Stomach (tissue), 4 donors: Measurements from ENCODE around the gene SLC2A8.

Source experiments
- POLR2AphosphoS5 ChIP-seq, 3 donors: sonication (generic); formaldehyde crosslinking; IDR thresholded peaks; one replicate each; pipeline ENCODE4 v1.6.1; 2016; ENCODE audit warnings: antibody characterized with exemption in 3 of 3
- TF ChIP-seq, protein P1 (sequence below), 7 experiments: fragments of 450-650 bp in 4 of 7; fragments of 200-600 bp in 3 of 7; sonication (generic) in 3 of 7; IDR thresholded peaks; one replicate each; pipeline ENCODE4 v1.5.1; 2016 to 2019; ENCODE audit warnings: antibody characterized with exemption in 7 of 7, control low read depth in 2 of 7, mild to moderate bottlenecking in 1 of 7

DNA sequence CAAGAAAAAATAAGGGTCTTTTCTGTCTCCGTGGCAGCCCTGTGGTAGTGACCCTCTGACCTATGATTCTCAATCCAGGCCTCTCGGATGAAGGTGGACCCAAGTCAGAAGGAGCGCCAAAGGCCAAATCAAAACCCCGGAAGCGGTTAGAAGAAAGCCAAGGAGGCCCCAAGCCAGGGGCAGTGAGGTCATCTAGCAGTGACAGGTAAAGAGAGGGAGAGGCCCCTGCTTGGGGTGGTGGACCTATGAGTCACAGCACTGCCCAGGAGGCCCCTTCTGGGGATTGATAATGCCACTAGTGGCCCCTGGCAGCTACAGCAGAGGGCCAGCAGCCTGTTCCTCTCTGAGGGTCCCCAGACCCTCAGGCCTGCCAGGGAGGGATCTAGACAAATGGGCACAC lies 6.4 kb upstream of the SLC2A8 start:
- TF ChIP-seq, protein P1, sequence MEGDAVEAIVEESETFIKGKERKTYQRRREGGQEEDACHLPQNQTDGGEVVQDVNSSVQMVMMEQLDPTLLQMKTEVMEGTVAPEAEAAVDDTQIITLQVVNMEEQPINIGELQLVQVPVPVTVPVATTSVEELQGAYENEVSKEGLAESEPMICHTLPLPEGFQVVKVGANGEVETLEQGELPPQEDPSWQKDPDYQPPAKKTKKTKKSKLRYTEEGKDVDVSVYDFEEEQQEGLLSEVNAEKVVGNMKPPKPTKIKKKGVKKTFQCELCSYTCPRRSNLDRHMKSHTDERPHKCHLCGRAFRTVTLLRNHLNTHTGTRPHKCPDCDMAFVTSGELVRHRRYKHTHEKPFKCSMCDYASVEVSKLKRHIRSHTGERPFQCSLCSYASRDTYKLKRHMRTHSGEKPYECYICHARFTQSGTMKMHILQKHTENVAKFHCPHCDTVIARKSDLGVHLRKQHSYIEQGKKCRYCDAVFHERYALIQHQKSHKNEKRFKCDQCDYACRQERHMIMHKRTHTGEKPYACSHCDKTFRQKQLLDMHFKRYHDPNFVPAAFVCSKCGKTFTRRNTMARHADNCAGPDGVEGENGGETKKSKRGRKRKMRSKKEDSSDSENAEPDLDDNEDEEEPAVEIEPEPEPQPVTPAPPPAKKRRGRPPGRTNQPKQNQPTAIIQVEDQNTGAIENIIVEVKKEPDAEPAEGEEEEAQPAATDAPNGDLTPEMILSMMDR (IDR thresholded peaks at IDR 0.05) = no peak
- no peak for TF ChIP-seq POLR2AphosphoS5 (IDR thresholded peaks at IDR 0.05)
